ENCODE data around the gene ZNRD2.
A peak's percentile ranks its signal among the peaks of the same experiment; 100 is the strongest.

ZNRD2 gene

GRCh38 chr11:65540290-65541092, 29.8 kb upstream of the ZNRD2 start:
- H3K4me3 ChIP-seq (ENCODE audit: low read depth in 1 of 2, low read length in 2 of 2): peak overlapping the region; percentile 66 to 75
- H3K27ac ChIP-seq (ENCODE audit: low read length): peak overlapping the region; percentile 60
- peaks cover 7 to 26% of the 10 kb centered on the region in 2 donors for H3K4me1 ChIP-seq (ENCODE audit: control insufficient read depth in 1 of 2, insufficient read depth in 2 of 2, low read length in 2 of 2)
- H3K27me3 ChIP-seq (ENCODE audit: low read depth, low read length): no peaks in the 10 kb centered on the region
- no peaks in the 10 kb centered on the region for H3K9me3 ChIP-seq (ENCODE audit: control insufficient read depth in 1 of 2, low read length in 2 of 2)
- H3K36me3 ChIP-seq (ENCODE audit: control insufficient read depth in 1 of 2, insufficient read depth in 2 of 2, low read length in 2 of 2): peaks cover 5 to 37% of the 10 kb centered on the region in 2 donors

- Histone ChIP-seq H3K9me3 (ENCODE audit: control insufficient read depth in 1 of 2, low read length in 2 of 2) (no peaks in the 10 kb centered on the region), H3K4me1 (ENCODE audit: control insufficient read depth in 1 of 2, insufficient read depth in 2 of 2, low read length in 2 of 2) (peaks cover 7 to 26% of the 10 kb centered on the region in 2 donors), H3K4me3 (ENCODE audit: low read depth in 1 of 2, low read length in 2 of 2) (peak overlapping the region; percentile 30 to 75), H3K27ac (ENCODE audit: low read length) (peak overlapping the region; percentile 60), H3K36me3 (ENCODE audit: control insufficient read depth in 1 of 2, insufficient read depth in 2 of 2, low read length in 2 of 2) (peaks cover under 1 to 30% of the 10 kb centered on the region in 2 donors), H3K27me3 (ENCODE audit: low read depth, low read length) (no peaks in the 10 kb centered on the region)
These were observed 28.9 kb upstream of the ZNRD2 start for GRCh38 chr11:65541093-65541982.

GRCh38 chr11:65542738-65543390, 27.4 kb upstream of the ZNRD2 start:
- no peaks in the 10 kb centered on the region for H3K27me3 ChIP-seq (ENCODE audit: low read depth, low read length)
- H3K9me3 ChIP-seq (ENCODE audit: control insufficient read depth in 1 of 2, low read length in 2 of 2): no peaks in the 10 kb centered on the region
- H3K4me1 ChIP-seq (ENCODE audit: control insufficient read depth in 1 of 2, insufficient read depth in 2 of 2, low read length in 2 of 2): peaks cover 7 to 28% of the 10 kb centered on the region in 2 donors
- H3K4me3 ChIP-seq (ENCODE audit: low read depth in 1 of 2, low read length in 2 of 2): no peak overlapping the region
- no peak overlapping the region for H3K27ac ChIP-seq (ENCODE audit: low read length)
- H3K36me3 ChIP-seq (ENCODE audit: control insufficient read depth in 1 of 2, insufficient read depth in 2 of 2, low read length in 2 of 2): peaks cover 0 to 17% of the 10 kb centered on the region in 2 donors

- peak overlapping the region; percentile 45 for H3K27ac ChIP-seq (ENCODE audit: low read length)
- H3K36me3 ChIP-seq (ENCODE audit: control insufficient read depth in 1 of 2, insufficient read depth in 2 of 2, low read length in 2 of 2): peaks cover 5 to 8% of the 10 kb centered on the region in 2 donors
These were observed 24.4 kb upstream of the ZNRD2 start for GRCh38 chr11:65545853-65546216.

GRCh38 chr11:65546217-65546958, 23.9 kb upstream of the ZNRD2 start:
- no peaks in the 10 kb centered on the region for H3K27me3 ChIP-seq (ENCODE audit: low read depth, low read length)
- H3K4me3 ChIP-seq (ENCODE audit: low read depth in 1 of 2, low read length in 2 of 2): peak overlapping the region; percentile 14 to 34
- no peaks in the 10 kb centered on the region for H3K9me3 ChIP-seq (ENCODE audit: control insufficient read depth in 1 of 2, low read length in 2 of 2)
- H3K4me1 ChIP-seq (ENCODE audit: control insufficient read depth in 1 of 2, insufficient read depth in 2 of 2, low read length in 2 of 2): peaks cover 3 to 10% of the 10 kb centered on the region in 2 donors
- peaks cover 8% of the 10 kb centered on the region in 2 donors for H3K36me3 ChIP-seq (ENCODE audit: control insufficient read depth in 1 of 2, insufficient read depth in 2 of 2, low read length in 2 of 2)
- H3K27ac ChIP-seq (ENCODE audit: low read length): peak overlapping the region; percentile 45

More at GRCh38 chr11:65545853-65546216, 24.4 kb upstream of the ZNRD2 start:
- Histone ChIP-seq H3K27me3 (ENCODE audit: low read depth, low read length) (no peaks in the 10 kb centered on the region), H3K9me3 (ENCODE audit: control insufficient read depth in 1 of 2, low read length in 2 of 2) (no peaks in the 10 kb centered on the region), H3K4me3 (ENCODE audit: low read depth in 1 of 2, low read length in 2 of 2) (peak overlapping the region in 1 of 2 donors; percentile 34), H3K4me1 (ENCODE audit: control insufficient read depth in 1 of 2, insufficient read depth in 2 of 2, low read length in 2 of 2) (peaks cover 7 to 14% of the 10 kb centered on the region in 2 donors)

GRCh38 chr11:65547446-65548125, 22.7 kb upstream of the ZNRD2 start:
- Histone ChIP-seq H3K27me3 (ENCODE audit: low read depth, low read length) (no peaks in the 10 kb centered on the region), H3K4me1 (ENCODE audit: control insufficient read depth in 1 of 2, insufficient read depth in 2 of 2, low read length in 2 of 2) (peaks cover 0 to 7% of the 10 kb centered on the region in 2 donors), H3K9me3 (ENCODE audit: control insufficient read depth in 1 of 2, low read length in 2 of 2) (no peaks in the 10 kb centered on the region), H3K36me3 (ENCODE audit: control insufficient read depth in 1 of 2, insufficient read depth in 2 of 2, low read length in 2 of 2) (peaks cover 8 to 16% of the 10 kb centered on the region in 2 donors), H3K27ac (ENCODE audit: low read length) (no peak overlapping the region), H3K4me3 (ENCODE audit: low read depth in 1 of 2, low read length in 2 of 2) (no peak overlapping the region)

- no peak overlapping the region for H3K27ac ChIP-seq (ENCODE audit: low read length)
- no peaks in the 10 kb centered on the region for H3K9me3 ChIP-seq (ENCODE audit: control insufficient read depth in 1 of 2, low read length in 2 of 2)
- no peaks in the 10 kb centered on the region for H3K27me3 ChIP-seq (ENCODE audit: low read depth, low read length)
- H3K4me3 ChIP-seq (ENCODE audit: low read depth in 1 of 2, low read length in 2 of 2): no peak overlapping the region
- H3K36me3 ChIP-seq (ENCODE audit: control insufficient read depth in 1 of 2, insufficient read depth in 2 of 2, low read length in 2 of 2): peaks cover 8 to 16% of the 10 kb centered on the region in 2 donors
- peaks cover 0 to 7% of the 10 kb centered on the region in 2 donors for H3K4me1 ChIP-seq (ENCODE audit: control insufficient read depth in 1 of 2, insufficient read depth in 2 of 2, low read length in 2 of 2)
These were observed 21.9 kb upstream of the ZNRD2 start for GRCh38 chr11:65548395-65548794.

GRCh38 chr11:65549096-65549495, 21.2 kb upstream of the ZNRD2 start:
- Histone ChIP-seq H3K27ac (ENCODE audit: low read length) (no peak overlapping the region), H3K9me3 (ENCODE audit: control insufficient read depth in 1 of 2, low read length in 2 of 2) (no peaks in the 10 kb centered on the region), H3K27me3 (ENCODE audit: low read depth, low read length) (no peaks in the 10 kb centered on the region), H3K4me3 (ENCODE audit: low read depth in 1 of 2, low read length in 2 of 2) (no peak overlapping the region), H3K36me3 (ENCODE audit: control insufficient read depth in 1 of 2, insufficient read depth in 2 of 2, low read length in 2 of 2) (peaks cover 8 to 16% of the 10 kb centered on the region in 2 donors), H3K4me1 (ENCODE audit: control insufficient read depth in 1 of 2, insufficient read depth in 2 of 2, low read length in 2 of 2) (peaks cover 0 to 7% of the 10 kb centered on the region in 2 donors)

- H3K4me1 ChIP-seq (ENCODE audit: control insufficient read depth in 1 of 2, insufficient read depth in 2 of 2, low read length in 2 of 2): peaks cover 0 to 31% of the 10 kb centered on the region in 2 donors
- H3K27me3 ChIP-seq (ENCODE audit: low read depth, low read length): no peaks in the 10 kb centered on the region
- H3K27ac ChIP-seq (ENCODE audit: low read length): peak overlapping the region; percentile 46
- no peaks in the 10 kb centered on the region for H3K9me3 ChIP-seq (ENCODE audit: control insufficient read depth in 1 of 2, low read length in 2 of 2)
- H3K4me3 ChIP-seq (ENCODE audit: low read depth in 1 of 2, low read length in 2 of 2): peak overlapping the region in 1 of 2 donors; percentile 7
- H3K36me3 ChIP-seq (ENCODE audit: control insufficient read depth in 1 of 2, insufficient read depth in 2 of 2, low read length in 2 of 2): peaks cover 8 to 11% of the 10 kb centered on the region in 2 donors
These were observed 18.5 kb upstream of the ZNRD2 start for GRCh38 chr11:65551572-65552387.
